ENCODE data around the gene CRYGD.

Gene CRYGD

GRCh38 chr2:208077276-208077675, 47.0 kb downstream of the CRYGD start:
- DNase-seq: no peak

GRCh38 chr2:208074610-208075356, 49.5 kb downstream of the CRYGD start:
- peak; percentile 5 for DNase-seq

DNA sequence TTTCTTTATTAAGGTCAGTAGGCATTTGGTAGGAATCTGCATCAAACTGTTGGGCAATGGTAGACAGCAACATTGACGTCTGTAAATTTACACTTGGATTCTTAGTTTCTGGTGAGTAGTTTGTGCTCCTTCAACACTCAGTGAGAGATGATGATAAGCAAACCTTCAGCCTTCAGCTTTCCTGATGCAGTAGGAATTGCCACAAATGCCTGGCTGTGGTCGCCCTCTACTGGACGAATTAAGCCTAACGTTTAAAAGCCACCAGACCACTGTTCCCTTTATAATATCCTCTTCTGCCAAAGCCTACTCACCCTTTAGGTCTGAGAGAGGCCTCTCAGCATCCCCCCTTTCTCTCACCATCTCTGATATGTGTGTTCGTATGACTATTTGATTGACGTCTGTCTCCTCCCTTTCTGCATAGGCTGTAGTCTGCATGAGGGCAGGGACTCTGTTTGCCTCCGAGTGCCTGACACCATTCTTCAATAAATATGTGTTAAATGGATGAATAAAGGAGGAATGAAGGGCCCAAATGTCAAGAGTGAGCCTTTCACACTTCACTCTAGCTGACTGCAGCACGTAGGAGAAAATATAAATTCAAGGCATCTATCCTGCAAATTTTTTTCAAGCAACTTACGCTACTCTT, 52.0 kb downstream of the CRYGD start:
- DNase-seq: peak; percentile 59
